Lower lobe of right lung (tissue), 2 donors: ENCODE results near the gene SLC35F3. TPM values are rescaled to one million over a fixed set of nuclear protein-coding genes. Genes with fewer than 3 reads are reported as not detected.

Experiments used
- ATAC-seq, 2 donors: fragments of 200-7000 bp; cut with Tn5 transposase; one replicate each; pipeline ENCODE4 v1.9.1; 2020 to 2022; ENCODE audit warnings: mild to moderate bottlenecking in 2 of 2, moderate library complexity in 2 of 2
- DNase-seq: peaks from one replicate; pipeline ENCODE4 v3.0.0-alpha.2; 2020
- H3K27ac ChIP-seq: fragments of 200-600 bp; one replicate; pipeline ENCODE4 v1.8.0; 2022
- H3K27me3 ChIP-seq: fragments of 200-600 bp; one replicate; pipeline ENCODE4 v1.8.0; 2022; ENCODE audit warnings: low read depth
- H3K36me3 ChIP-seq: fragments of 200-600 bp; one replicate; pipeline ENCODE4 v1.8.0; 2022; ENCODE audit warnings: mild to moderate bottlenecking
- H3K4me1 ChIP-seq: fragments of 200-600 bp; one replicate; pipeline ENCODE4 v1.8.0; 2022
- H3K4me3 ChIP-seq: fragments of 200-600 bp; one replicate; pipeline ENCODE4 v1.8.0; 2022; ENCODE audit warnings: mild to moderate bottlenecking
- H3K9me3 ChIP-seq: fragments of 200-600 bp; one replicate; pipeline ENCODE4 v1.8.0; 2022
- CTCF ChIP-seq: fragments of 200-600 bp; IDR thresholded peaks from one replicate; pipeline ENCODE4 v1.8.0; 2022; ENCODE audit warnings: antibody characterized with exemption, mild to moderate bottlenecking
- intact Hi-C: fragments of 100-400 bp; cut with DNase I; formaldehyde crosslinking; loops from one replicate; pipeline ENCODE4 v1.11.0; 2022
- total RNA-seq: library from RNA; stranded (reverse); fragmentation: NEBNext Ultra II Directional; extraction: Animal tissue kit (Norgen Biotek cat#: 25700); gene quantifications from one replicate; pipeline ENCODE4 v1.2.1, GENCODE V29; 2021
- donor health status: DM: no; HTN: yes; CAD: no; lungs with severe emphysema.

SLC35F3 gene
- total RNA-seq, 1 donor from 2014 or later, result 0.41 TPM

DNA sequence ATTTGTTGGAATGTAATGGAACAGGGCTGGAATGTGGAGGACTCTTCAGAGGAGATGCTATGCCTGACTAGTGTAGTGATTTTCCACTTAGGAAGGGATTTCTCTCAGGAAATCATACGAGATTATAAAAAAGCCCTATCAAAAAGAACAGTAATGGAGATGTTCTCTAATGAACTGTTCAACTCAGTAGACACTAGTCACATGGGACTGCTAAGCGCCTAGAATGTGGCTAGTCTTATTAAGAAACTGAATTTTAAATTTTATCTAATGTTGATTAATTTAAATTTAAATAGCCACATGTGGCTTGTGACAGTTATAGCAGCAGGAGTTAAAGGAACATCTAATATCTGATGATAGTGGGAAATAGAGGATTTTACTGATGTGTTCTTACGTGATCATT is 94.0 kb downstream of the SLC35F3 start:
- ATAC-seq, result no peak

GRCh38 chr1:233998891-233999290 is 94.4 kb downstream of the SLC35F3 start:
- Histone ChIP-seq H3K27ac (no peak overlapping the region), H3K9me3 (no peaks in the 10 kb centered on the region), H3K27me3 (no peaks in the 10 kb centered on the region), H3K4me3 (no peak overlapping the region), H3K36me3 (no peaks in the 10 kb centered on the region), H3K4me1 (no peaks in the 10 kb centered on the region)
- TF ChIP-seq CTCF, result no peak
- no peak for DNase-seq
- intact Hi-C loops, result no loop called here
- ATAC-seq, result no peak

More for the DNA sequence above, 94.0 kb downstream of the SLC35F3 start:
- intact Hi-C loops, result no loop called here
- no peak overlapping the region for H3K27ac ChIP-seq
- no peak overlapping the region for H3K4me3 ChIP-seq
- no peak for TF ChIP-seq CTCF
- H3K9me3 ChIP-seq, result no peaks in the 10 kb centered on the region
- H3K4me1 ChIP-seq, result no peaks in the 10 kb centered on the region
- DNase-seq, result no peak
- H3K36me3 ChIP-seq, result no peaks in the 10 kb centered on the region
- no peaks in the 10 kb centered on the region for H3K27me3 ChIP-seq

- Histone ChIP-seq H3K36me3 (no peaks in the 10 kb centered on the region), H3K27ac (no peak overlapping the region), H3K4me1 (no peaks in the 10 kb centered on the region), H3K9me3 (no peaks in the 10 kb centered on the region), H3K4me3 (no peak overlapping the region), H3K27me3 (no peaks in the 10 kb centered on the region)
- DNase-seq, result no peak
- intact Hi-C loops, result no loop called here
- no peak for TF ChIP-seq CTCF
- ATAC-seq, result no peak
These were observed 96.1 kb downstream of the SLC35F3 start for GRCh38 chr1:234000557-234001041.

GRCh38 chr1:234001817-234002216 is 97.3 kb downstream of the SLC35F3 start:
- Histone ChIP-seq H3K27me3 (no peaks in the 10 kb centered on the region), H3K4me1 (no peaks in the 10 kb centered on the region), H3K27ac (no peak overlapping the region), H3K4me3 (no peak overlapping the region), H3K36me3 (no peaks in the 10 kb centered on the region), H3K9me3 (no peaks in the 10 kb centered on the region)
- intact Hi-C loops, result no loop called here
- TF ChIP-seq CTCF, result no peak
- ATAC-seq (no peak), DNase-seq (no peak)

GRCh38 chr1:234004591-234004990 is 100.1 kb downstream of the SLC35F3 start:
- no peak for ATAC-seq

More at GRCh38 chr1:234004591-234004990, 100.1 kb downstream of the SLC35F3 start:
- TF ChIP-seq CTCF, result no peak
- H3K9me3 ChIP-seq, result no peaks in the 10 kb centered on the region
- H3K27me3 ChIP-seq, result no peaks in the 10 kb centered on the region
- intact Hi-C loops, result no loop called here
- no peaks in the 10 kb centered on the region for H3K4me1 ChIP-seq
- no peak for DNase-seq
- H3K4me3 ChIP-seq, result no peak overlapping the region
- no peaks in the 10 kb centered on the region for H3K36me3 ChIP-seq
- H3K27ac ChIP-seq, result no peak overlapping the region
